ENCODE measurements around the gene WBP2.

DNA sequence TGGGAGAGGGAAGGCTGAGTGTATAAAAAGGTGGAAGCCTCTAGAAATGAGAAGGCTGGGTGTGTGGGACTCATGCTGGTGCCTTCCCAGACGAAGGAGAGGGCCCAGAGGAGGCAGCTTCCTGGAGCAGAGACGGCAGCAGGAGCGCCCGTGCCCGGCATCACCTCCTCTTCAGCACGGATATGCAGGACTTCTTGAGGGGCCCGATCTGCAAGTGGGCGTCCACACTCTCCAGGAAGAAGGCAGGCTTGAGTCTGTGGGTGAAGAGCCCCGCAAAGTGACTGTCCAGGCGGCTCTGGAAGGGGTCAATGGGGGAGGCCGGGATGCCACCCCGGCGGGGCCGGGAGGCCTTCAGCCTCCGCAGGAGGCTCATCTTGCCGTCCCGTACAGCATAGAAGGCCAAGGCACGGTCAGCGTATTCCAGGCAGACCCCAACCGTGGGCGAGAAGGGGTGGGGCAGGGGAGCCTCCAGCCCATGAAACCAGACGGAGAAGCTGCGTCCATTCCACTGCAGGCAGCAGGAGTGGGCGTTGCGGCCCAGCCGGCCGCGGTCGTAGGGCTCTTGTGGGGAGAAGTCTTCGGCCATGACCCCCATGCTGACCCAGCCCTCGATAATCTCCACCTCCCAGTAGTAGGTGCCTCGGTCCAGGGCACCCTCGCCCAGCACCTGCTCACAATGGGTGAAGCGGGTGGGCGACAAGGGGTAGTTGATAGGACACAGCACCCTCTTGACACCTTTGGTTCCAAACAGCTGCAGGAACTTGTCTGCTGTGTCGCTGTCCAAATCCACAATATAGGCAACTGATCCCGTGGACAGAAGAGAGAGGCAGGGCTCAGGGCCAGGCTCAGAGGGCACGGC lies 19.4 kb upstream of the WBP2 start:
- no peak for TF ChIP-seq SIN3A (IDR thresholded peaks at IDR 0.05; ENCODE audit: borderline replicate concordance, insufficient read depth, low read length)
- no peak for TF ChIP-seq POLR2AphosphoS5 (IDR thresholded peaks at IDR 0.05; ENCODE audit: low read depth, low read length)
- TF ChIP-seq, protein P1, sequence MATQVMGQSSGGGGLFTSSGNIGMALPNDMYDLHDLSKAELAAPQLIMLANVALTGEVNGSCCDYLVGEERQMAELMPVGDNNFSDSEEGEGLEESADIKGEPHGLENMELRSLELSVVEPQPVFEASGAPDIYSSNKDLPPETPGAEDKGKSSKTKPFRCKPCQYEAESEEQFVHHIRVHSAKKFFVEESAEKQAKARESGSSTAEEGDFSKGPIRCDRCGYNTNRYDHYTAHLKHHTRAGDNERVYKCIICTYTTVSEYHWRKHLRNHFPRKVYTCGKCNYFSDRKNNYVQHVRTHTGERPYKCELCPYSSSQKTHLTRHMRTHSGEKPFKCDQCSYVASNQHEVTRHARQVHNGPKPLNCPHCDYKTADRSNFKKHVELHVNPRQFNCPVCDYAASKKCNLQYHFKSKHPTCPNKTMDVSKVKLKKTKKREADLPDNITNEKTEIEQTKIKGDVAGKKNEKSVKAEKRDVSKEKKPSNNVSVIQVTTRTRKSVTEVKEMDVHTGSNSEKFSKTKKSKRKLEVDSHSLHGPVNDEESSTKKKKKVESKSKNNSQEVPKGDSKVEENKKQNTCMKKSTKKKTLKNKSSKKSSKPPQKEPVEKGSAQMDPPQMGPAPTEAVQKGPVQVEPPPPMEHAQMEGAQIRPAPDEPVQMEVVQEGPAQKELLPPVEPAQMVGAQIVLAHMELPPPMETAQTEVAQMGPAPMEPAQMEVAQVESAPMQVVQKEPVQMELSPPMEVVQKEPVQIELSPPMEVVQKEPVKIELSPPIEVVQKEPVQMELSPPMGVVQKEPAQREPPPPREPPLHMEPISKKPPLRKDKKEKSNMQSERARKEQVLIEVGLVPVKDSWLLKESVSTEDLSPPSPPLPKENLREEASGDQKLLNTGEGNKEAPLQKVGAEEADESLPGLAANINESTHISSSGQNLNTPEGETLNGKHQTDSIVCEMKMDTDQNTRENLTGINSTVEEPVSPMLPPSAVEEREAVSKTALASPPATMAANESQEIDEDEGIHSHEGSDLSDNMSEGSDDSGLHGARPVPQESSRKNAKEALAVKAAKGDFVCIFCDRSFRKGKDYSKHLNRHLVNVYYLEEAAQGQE (IDR thresholded peaks at IDR 0.05; ENCODE audit: insufficient read depth in 1 of 2, low read depth in 2 of 2, low read length in 2 of 2) = peak; percentile 14 to 77; a peak in 2 of 4 replicates
